Activated naive CD8-positive, alpha-beta T cell treated with anti-CD3 and anti-CD28 coated beads, Interleukin-2, amount 50 U/mL, for 16 hours (primary cell): ENCODE data around the gene SLC36A1.

Experiments used
- DNase-seq: peaks from one replicate; pipeline ENCODE4 v3.0.0-alpha.2; 2020; ENCODE audit warnings: low read depth, low spot score

The SLC36A1 gene

DNA sequence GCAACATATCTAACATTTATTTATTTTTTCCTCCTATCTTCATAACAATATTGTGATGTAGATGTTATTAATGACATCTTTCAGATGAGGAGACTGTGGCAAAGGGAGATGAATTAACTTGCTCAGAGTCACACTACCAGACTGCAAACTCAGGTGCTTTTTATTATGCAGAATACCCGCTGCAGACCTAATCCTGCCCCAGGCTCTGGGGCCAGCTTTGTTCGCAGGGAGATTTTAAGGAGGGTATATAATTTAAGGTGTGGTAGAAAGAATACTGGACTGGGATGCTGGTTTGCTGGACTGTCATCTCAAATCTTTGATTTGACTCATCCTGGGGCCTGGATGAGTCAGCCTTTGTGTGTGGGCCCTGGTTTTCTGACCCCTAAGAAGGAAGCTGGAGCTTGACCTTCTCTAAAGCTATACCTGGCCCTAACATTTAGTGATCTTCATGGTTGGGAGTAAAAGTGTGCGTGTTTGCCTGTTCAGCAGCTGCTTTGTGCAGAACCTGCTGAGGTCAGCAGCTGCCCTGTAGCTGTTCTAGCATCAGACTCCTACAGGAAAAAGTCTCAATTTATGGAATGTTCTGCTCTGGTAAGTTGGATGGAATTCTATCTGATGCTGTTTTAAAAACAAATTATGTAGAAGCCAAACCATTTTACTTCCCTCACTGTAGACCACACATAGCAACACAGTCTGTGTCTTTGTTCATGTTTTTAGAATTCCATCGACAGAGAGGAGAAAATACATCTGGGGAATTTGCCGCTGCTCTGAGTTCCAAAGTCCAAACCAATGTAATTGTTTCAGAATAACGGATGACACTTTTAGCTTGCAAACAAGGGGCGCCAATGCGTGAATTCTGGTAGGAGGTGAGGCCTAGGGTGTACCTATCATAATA lies 4.5 kb downstream of the SLC36A1 start:
- no peak for DNase-seq

DNA sequence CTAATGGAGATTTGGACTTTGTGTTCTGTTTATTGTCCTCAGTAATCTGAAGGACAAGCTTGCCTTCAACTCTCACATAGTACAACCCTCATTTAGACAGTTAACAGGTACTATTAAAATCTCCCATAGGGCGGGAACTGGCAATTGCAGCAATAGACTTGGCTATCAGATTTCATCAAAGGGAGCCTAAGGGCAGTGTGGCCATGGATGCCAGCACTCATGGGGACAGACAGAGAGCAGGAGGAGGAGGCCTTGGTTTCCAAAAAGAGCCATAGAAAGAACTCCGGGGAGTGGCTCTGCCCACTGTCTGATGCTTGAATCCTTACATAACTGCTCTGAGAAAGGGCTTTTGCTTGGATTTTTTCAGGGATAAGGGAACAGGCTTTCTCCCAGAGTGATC lies 6.8 kb downstream of the SLC36A1 start:
- DNase-seq = no peak

GRCh38 chr5:151454889-151455288 lies 7.5 kb downstream of the SLC36A1 start:
- DNase-seq = no peak

- DNase-seq = no peak
Observed at GRCh38 chr5:151456321-151456940, 9.0 kb downstream of the SLC36A1 start.

GRCh38 chr5:151458314-151458713 lies 10.9 kb downstream of the SLC36A1 start:
- DNase-seq = no peak

DNA sequence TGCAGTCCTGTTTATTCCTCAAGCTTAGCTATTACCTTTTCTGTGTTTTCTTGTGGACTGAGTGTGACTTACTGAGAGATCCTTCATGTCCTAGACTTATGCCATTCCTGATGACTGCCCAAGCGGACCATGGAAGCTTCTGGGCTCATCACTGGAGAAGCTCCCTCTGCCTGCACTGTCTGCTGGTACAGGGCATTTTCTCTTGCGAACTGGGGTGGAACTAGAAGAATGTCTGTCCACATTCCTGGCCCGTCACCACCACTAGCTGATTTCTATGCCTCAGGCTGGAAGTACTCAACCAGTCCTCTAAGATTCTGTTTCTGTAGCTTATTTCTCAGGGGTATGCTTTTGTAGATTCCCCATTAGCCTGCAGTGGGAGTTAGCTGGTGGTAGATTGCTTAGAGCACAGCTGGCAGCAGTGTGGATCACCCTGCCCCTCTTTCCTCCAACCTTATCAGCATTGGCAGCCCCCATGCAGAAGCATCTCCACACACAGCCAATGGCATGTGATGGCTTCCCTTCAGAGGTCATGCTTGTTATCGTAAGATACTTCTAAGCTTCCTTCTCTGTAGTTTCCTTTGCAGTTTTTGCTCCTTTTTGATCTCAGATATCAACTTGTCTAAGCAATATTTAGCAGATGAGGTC lies 12.4 kb downstream of the SLC36A1 start:
- DNase-seq = no peak

GRCh38 chr5:151461312-151461711 lies 13.9 kb downstream of the SLC36A1 start:
- no peak for DNase-seq

- DNase-seq = no peak
Observed at GRCh38 chr5:151463137-151464029, 16.0 kb downstream of the SLC36A1 start.

DNA sequence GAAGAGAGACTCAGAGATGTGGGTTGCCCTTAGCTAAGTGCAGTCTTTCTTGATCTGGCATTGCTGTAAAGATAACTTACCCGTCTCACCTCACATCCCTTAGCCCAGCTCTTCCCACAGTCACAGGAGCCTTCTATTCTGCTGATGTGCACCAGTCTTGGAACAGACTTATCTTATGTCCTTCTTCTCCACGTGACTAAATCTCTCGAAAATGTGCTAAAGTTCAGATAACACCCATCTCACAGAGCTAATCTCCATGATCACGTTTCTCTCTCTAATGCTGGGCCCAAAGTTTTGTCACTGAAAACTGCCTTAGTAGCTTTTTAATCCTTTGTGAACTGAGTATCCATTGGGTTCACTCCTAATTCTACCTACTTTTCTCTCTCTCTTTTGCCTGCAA lies 16.7 kb downstream of the SLC36A1 start:
- no peak for DNase-seq

- no peak for DNase-seq
Observed at GRCh38 chr5:151465476-151465875, 18.1 kb downstream of the SLC36A1 start.

- DNase-seq = no peak
Observed at GRCh38 chr5:151467576-151467975, 20.2 kb downstream of the SLC36A1 start.

DNA sequence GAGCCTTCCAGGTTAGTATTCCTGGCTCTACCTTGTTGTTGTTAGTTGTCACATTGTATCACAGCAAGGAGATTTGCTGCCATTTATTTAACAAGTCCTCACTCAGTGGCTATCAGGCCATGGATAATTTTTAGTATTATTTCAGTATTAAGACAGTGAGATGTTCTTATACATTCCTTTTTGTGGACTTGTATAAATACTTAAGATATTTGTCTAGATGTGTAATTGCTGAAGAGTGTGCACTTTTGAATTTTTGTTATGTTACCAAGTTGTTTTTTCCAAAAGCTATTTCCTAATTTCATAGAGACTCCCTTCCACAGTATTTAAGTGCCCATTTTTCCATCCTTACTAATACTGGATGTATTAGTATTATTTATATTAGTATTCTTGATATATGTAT lies 22.0 kb downstream of the SLC36A1 start:
- no peak for DNase-seq

DNA sequence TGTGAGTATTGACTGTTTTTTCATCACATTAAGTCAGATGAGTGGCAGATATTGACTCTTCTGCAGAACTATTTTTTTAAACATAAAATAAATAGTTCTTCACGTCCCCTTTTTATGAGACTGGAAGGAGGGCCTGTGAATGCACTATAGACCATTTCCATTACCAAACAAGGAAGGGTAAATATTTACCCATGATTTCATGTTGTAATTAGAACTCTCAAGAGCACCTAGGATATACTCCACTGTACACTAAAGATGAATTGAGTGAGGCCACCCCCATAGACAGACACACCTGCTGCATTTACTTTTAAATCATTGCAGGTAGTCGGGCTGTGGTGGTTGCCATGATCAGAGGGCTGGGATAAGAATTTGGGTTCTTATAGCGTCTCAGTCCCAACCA lies 22.6 kb downstream of the SLC36A1 start:
- no peak for DNase-seq

GRCh38 chr5:151470439-151470838 lies 23.0 kb downstream of the SLC36A1 start:
- no peak for DNase-seq

- no peak for DNase-seq
Observed at GRCh38 chr5:151471276-151471675, 23.9 kb downstream of the SLC36A1 start.

DNA sequence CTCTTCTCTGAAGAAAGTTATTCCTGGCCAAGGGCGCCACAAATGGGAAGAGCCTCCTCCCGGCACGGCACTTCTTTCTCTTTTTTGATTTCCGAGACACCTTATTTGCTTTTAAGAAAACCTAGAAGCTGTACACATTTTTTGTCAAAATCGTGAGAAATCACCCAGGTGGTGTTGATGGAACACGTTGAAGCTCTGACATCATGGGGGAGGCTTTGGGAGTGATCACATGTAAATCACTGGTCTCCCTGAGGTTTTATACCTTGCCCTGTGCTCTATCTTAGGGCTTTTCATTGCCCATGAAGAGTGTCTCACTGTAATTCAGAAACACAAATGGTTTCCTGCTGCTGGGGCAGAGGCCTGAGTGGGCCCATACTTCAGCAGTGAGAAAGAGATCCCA lies 27.4 kb downstream of the SLC36A1 start:
- no peak for DNase-seq

DNA sequence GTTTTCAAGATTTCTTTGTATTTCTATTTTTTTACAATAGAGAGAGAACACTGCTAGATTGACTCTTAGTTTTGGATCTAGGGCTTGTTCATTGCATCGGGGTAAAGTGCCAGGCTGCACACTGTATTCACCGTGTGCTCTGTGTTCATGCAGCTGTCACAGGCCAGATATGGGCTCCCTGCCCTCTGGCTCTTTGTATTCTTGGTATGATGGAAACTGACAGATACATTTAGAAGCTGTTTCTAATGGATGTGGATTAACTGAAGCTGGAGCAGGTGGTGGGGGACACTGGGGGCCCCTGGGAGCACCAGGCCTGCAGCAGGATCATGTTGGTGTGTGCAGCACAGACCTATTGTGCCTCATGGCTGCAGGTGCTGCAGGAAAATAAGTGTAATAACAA lies 28.0 kb downstream of the SLC36A1 start:
- no peak for DNase-seq

DNA sequence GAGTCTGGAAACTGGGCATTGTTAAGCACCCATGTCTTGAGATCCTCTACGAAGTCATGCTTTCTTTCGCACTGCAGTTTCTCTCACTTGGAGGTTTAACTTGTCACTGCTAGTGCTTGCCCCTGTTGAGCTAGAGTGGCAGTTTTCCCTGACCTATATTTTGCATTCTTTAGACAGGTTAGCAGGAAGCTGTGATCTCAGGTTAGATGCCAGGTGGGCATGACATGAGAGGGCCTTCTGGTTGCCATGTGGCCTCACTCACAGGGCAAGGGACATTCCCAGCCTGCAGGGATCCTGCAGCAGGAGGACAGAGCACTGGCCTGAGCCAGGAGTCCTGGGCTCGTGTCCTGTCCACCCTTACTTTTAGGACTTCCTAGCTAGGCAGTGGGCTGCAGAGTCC lies 28.6 kb downstream of the SLC36A1 start:
- DNase-seq = no peak

DNA sequence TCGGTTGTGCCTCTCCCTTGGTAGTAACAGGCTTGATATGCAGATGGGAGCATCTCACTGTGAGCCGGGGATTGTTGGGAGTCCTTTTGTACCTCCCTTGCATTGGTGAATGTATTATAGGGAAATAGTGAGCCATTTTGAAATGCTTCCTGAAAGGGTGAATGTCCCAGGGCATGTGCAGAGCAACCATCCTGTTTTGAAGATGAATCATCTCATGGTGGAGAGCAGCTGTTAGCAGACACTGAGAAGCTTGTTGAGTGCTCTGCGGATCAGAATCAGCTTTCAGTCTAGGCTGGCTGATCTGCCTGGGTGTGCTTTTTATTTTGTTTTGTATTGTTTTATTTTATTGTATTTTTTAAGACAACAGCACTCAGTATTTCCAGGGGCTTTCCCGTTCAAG lies 29.7 kb downstream of the SLC36A1 start:
- DNase-seq = no peak

DNA sequence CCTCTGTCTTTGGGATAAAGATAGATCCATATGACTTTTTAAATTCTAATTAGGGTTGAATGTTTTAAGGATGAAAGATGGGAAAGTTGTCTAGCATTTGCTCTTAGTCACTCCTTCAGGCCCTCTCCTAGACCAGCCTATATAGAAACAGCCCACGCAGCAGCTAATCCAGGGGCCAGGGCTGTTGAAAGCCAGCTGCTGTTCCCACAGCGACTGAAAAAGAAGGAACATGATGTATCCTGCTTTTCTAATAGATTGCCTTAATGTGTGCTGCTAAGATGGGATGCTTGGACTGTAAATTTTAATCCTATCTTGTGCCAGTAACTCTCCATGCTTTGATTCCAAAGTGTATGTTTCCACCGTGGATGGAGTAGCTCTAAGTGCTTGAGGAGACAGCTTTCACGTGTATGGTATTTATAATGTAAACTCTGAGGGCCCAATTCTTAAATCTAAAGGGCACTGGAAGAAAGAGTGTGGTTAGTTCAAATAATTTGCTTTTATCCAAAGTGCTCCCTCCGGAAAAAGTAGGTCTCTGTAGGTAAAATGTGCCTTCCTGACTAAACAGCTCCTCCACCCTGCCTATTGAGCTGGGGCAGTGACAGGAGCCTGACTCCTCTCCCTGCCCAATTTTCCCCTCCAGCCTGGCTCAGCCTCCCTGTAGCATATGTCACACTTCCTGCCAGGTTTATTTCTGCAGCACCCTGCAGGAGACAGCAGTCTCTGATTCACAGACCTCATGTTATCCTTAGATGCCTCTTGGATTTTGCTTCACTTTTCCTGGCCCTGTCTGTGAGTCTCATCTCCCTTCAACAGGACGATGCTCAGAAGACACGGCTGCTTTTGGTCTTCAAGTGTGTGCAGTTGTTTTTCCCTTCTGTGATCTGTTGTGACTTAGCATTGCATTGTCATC lies 33.2 kb downstream of the SLC36A1 start:
- DNase-seq = no peak

- no peak for DNase-seq
Observed at GRCh38 chr5:151483176-151483575, 35.8 kb downstream of the SLC36A1 start.
